Large intestine (tissue), 3 donors: ENCODE measurements around the gene DMRT1. TPM values are rescaled to one million over a fixed set of nuclear protein-coding genes. Genes with fewer than 3 reads are reported as not detected.

Experiments
- DNase-seq, 2 donors: peaks; one replicate each; pipeline versions ENCODE4 v3.0.0 to v3.0.0-alpha.2; 2013
- H3K27ac ChIP-seq: one replicate; pipeline ENCODE4 v1.5.1; 2013; ENCODE audit warnings: low read length
- H3K27me3 ChIP-seq: 2 replicates; pipeline ENCODE4 v1.6.1; 2013; ENCODE audit warnings: low read length; ENCODE audit not compliant: control insufficient read depth, insufficient read depth
- H3K36me3 ChIP-seq: 2 replicates; pipeline ENCODE4 v1.6.1; 2013; ENCODE audit warnings: low read length; ENCODE audit not compliant: control insufficient read depth, insufficient read depth
- H3K4me1 ChIP-seq: one replicate; pipeline ENCODE4 v1.6.1; 2013; ENCODE audit warnings: low read length; ENCODE audit not compliant: control insufficient read depth, insufficient read depth
- H3K4me3 ChIP-seq: one replicate; pipeline ENCODE4 v1.5.1; 2013; ENCODE audit warnings: low read length
- H3K9me3 ChIP-seq: one replicate; pipeline ENCODE4 v1.6.1; 2013; ENCODE audit warnings: mild to moderate bottlenecking, low read depth, low read length, moderate library complexity; ENCODE audit not compliant: control insufficient read depth
- WGBS: methylation state at CpG from one replicate; pipeline ENCODE4 v1.1.5; 2013; ENCODE audit warnings: low lambda C conversion rate; ENCODE audit not compliant: insufficient coverage; 5-methylcytosine and 5-hydroxymethylcytosine counted together
- polyA plus RNA-seq: library from polyadenylated mRNA; unstranded; fragments of 120-200 nt; gene quantifications from one replicate; pipeline ENCODE4 v1.2.1, GENCODE V29; 2013

The DMRT1 gene
- polyA plus RNA-seq, 1 donor: not detected

DNA sequence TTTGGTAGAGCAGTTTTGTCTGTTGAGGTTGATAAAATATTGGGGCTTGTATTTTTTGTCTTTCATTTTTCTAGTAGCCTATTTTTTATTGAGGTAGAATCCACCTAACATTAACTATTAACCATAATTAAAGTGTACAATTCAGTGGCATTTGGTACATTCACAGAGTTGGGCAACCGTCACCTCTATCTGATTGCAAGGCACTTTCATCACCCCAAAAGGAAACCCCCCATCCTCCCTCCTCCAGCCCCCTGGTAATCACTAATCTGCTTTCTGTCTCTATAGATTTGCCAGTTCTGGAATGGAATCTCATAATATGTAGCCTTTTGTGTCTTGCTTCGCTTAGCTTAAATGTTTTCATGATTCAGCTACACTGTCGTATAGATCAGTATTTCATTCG is 79.4 kb downstream of the DMRT1 start:
- DNase-seq: no peak
- H3K27ac ChIP-seq: no peak overlapping the region
- no peaks in the 10 kb centered on the region for H3K9me3 ChIP-seq
- no peak overlapping the region for H3K4me3 ChIP-seq
- H3K36me3 ChIP-seq: no peaks in the 10 kb centered on the region
- no peaks in the 10 kb centered on the region for H3K4me1 ChIP-seq
- peaks cover 26% of the 10 kb centered on the region for H3K27me3 ChIP-seq
- WGBS: 83% methylated on average over 2 of the region's 4 CpGs

DNA sequence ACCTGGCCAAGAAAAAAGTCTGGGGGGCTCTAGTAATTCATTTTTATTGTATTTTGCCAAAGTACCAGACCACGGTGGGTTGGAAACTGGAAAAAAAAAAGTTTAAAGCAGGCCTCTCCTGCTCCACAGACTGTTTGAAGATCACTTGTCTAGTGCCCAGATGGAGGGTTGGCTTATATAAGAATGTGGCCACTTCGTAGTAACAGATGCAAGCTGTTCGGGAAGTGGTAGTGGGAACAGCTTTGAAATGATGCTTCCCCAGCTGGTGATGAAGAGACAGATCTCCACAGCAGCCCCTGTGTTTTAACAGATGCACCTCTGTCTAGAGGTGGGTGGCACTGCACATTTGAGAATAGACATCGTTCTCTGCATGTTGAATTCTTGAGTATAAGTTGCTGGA is 80.7 kb downstream of the DMRT1 start:
- DNase-seq: no peak
- Histone ChIP-seq H3K27me3 (peaks cover 20% of the 10 kb centered on the region), H3K36me3 (no peaks in the 10 kb centered on the region), H3K4me1 (no peaks in the 10 kb centered on the region), H3K9me3 (no peaks in the 10 kb centered on the region), H3K27ac (no peak overlapping the region), H3K4me3 (no peak overlapping the region)
- WGBS: no CpG with 5 or more reads among the region's 4 CpGs

DNA sequence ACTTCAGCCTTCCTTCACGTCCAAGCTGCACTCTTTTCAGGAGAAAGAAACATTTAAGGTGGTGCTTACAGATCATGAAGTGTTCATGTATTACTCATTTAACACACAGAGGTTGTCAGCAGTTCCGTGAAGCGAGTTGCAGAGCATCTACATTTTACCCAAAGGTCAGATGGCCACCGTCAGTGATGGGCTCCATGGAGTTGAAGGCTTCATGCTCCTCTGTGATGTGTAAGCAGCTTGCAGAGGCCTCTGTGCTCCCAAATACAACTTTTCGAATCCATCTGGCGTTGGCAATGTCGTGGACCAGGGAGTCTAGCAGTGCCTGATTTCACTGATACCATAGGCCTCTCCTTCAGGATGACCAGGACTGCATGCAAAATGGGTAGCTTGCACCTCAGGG is 81.2 kb downstream of the DMRT1 start:
- DNase-seq: no peak
- Histone ChIP-seq H3K4me1 (no peaks in the 10 kb centered on the region), H3K9me3 (no peaks in the 10 kb centered on the region), H3K4me3 (no peak overlapping the region), H3K27ac (no peak overlapping the region), H3K27me3 (peaks cover 20% of the 10 kb centered on the region), H3K36me3 (no peaks in the 10 kb centered on the region)
- WGBS: no CpG with 5 or more reads among the region's 7 CpGs

DNA sequence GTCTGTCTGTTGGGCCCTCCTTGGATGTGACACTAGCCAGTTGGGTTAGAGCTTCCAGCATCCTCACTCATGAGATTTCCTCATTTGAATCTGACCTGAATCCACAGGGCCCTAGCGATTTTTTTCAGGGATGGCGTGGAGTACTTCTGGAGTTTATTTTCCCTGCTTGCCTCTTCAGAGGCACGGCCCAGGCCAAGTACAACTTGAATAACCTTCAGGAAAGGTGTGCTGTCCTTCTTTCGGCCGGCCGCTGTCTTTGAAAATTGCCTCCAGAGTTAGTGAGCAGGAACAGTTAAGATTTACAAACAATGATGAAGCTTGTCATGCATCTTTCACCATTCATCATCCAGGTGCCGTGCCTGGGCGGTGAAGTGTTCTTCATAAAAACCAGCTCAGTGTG is 85.5 kb downstream of the DMRT1 start:
- Histone ChIP-seq H3K4me1 (no peaks in the 10 kb centered on the region), H3K27ac (no peak overlapping the region), H3K4me3 (no peak overlapping the region), H3K36me3 (no peaks in the 10 kb centered on the region), H3K9me3 (no peaks in the 10 kb centered on the region), H3K27me3 (peaks cover 15% of the 10 kb centered on the region)
- WGBS: no CpG with 5 or more reads among the region's 8 CpGs
- no peak for DNase-seq

DNA sequence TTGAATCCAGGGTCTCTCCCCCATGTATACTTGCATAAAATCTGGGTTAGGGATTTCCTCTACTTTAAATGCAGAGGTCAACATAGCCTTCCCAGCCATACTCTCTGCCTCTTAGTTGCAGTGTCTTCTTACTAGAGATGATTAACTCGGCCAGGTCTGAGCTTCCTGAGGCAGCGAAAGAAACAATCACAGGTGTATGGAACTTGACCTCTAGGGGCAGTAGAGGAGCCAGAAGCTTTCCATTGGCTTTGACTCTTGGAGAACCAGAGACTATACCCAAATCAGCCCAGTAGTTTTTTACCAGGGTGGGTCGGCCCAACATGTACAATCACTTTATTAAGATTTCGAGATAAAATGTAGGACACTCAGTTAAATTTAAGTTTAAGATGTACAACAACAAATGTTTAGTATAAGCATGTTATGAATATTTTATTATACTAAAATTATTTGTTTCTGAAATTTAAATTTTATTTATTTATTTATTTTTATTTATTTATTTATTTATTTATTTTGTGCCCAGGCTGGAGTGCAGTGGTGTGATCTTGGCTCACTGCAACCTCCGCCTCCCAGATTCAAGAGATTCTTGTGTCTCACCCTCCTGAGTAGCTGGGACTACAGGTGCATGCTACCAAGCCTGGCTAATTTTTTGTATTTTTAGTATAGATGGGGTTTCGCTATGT is 87.0 kb downstream of the DMRT1 start:
- Histone ChIP-seq H3K9me3 (no peaks in the 10 kb centered on the region), H3K27me3 (peaks cover 15% of the 10 kb centered on the region), H3K4me3 (no peak overlapping the region), H3K36me3 (no peaks in the 10 kb centered on the region), H3K27ac (no peak overlapping the region), H3K4me1 (no peaks in the 10 kb centered on the region)
- peak; percentile 12 to 24 for DNase-seq
- 100% methylated on average over 1 of the region's 6 CpGs for WGBS

DNA sequence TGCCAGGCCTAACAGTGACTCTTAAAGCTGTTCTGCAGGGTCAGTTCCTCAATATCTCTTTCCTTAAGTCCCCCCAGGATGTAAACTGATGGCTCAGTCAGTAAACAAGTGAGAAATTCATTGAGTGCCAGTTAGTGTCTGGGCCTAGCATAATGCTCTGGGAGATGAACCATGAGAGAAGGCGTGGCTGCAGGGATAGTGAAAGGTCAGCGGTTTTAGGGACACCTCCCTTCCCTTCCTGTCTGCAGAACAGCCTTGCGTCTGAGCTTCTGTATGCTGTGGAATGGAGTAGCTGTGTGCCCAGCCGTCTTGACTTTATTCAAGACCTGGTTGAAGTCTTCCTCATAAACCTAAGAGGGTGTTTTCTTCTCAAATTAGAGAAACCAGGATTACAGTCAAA is 88.2 kb downstream of the DMRT1 start:
- no peaks in the 10 kb centered on the region for H3K36me3 ChIP-seq
- no peaks in the 10 kb centered on the region for H3K9me3 ChIP-seq
- H3K27ac ChIP-seq: no peak overlapping the region
- no CpG with 5 or more reads among the region's 4 CpGs for WGBS
- H3K4me1 ChIP-seq: no peaks in the 10 kb centered on the region
- peaks cover 24% of the 10 kb centered on the region for H3K27me3 ChIP-seq
- no peak overlapping the region for H3K4me3 ChIP-seq
- DNase-seq: no peak

DNA sequence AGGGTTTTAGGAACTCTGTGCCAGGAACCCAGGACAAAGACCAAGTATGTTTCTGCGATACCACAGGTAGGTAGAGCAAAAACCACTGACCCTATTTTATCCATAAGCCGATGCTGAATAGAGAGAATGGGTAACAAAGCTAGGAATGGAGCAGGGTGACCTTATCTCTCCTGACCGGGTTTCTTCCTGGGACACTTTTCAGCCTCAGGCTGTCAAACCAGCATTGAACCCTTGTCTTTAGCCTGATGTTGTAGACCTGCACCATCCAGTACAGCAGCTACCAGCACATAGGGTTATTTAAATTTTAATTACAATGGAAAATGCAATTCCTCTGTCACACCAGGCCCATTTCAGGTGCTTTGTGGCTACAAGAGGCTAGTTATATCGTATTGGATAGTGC is 91.9 kb downstream of the DMRT1 start:
- Histone ChIP-seq H3K9me3 (no peaks in the 10 kb centered on the region), H3K4me3 (no peak overlapping the region), H3K36me3 (no peaks in the 10 kb centered on the region), H3K4me1 (no peaks in the 10 kb centered on the region), H3K27ac (no peak overlapping the region), H3K27me3 (peaks cover 29% of the 10 kb centered on the region)
- no peak for DNase-seq
- no CpG with 5 or more reads among the region's 4 CpGs for WGBS

DNA sequence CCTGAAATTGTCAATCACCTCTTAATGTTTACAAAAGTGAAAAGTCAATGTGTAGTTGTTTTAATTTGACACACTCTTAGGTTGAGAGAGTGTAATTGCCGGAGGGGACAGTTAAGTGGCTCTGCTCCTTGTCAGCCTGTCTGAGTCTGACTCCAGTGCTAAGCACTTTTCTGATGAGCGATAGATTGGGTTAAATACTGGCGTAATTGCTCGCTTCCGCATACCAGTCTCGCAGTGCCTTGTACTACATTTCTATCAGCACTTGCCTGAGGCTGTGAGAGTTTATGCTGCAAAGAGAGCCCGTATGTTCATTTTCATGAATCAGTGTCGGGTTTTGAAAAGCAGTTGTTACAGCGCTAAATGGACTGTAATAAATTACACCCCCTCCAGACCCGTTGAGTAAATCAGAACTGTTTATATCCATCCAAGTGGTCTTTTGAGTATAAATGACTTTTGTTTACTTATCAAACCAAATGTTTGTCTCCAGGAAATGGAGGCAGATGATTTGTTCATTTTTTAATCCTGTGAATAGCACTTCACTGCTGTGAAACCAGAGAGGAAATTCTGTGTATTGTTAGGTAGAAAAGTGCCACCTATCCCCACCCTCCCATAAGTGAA is 94.0 kb downstream of the DMRT1 start:
- Histone ChIP-seq H3K27me3 (peaks cover 31% of the 10 kb centered on the region), H3K36me3 (no peaks in the 10 kb centered on the region), H3K9me3 (no peaks in the 10 kb centered on the region), H3K27ac (no peak overlapping the region), H3K4me3 (no peak overlapping the region), H3K4me1 (no peaks in the 10 kb centered on the region)
- DNase-seq: peak in 1 of 2 donors; percentile 11
- WGBS: no CpG with 5 or more reads among the region's 10 CpGs

DNA sequence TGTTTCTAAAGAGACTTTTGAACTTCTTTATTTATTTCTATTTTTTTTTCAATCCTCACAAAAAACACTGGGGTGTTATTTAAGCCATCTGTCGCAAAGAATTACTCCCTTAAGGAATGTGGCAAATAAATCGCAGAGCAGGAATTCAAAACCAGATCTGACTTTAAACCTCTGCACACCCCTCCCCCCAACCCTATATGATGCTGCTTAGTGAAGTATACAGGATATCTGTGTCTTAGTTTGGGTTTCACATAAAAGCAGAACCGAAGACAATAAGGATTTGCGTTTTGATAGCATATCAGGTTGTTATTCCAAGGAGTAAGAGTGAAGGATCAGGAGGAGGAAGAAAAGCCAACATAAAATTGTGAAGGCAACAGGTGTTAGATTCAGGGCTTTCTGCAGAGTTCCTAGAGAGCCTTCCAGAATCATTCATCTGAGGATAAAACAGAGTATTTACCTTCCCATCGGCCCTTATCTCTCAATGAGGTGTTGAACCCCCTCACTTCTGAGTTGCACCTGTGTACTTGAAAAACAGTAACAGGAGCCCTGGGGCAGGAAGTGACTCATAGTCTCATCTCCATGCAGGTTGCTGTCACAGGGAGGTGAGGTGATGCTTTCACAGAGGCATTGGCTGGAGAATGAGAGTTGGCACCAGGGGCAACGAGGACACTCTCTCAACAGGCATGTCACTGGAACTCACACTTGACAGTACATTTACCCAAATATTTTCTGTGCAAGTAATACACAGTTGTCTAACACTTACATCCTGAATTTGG is 101.5 kb downstream of the DMRT1 start:
- 20% methylated on average over 2 of the region's 6 CpGs for WGBS
- no peaks in the 10 kb centered on the region for H3K4me1 ChIP-seq
- H3K27me3 ChIP-seq: peaks cover 24% of the 10 kb centered on the region

DNA sequence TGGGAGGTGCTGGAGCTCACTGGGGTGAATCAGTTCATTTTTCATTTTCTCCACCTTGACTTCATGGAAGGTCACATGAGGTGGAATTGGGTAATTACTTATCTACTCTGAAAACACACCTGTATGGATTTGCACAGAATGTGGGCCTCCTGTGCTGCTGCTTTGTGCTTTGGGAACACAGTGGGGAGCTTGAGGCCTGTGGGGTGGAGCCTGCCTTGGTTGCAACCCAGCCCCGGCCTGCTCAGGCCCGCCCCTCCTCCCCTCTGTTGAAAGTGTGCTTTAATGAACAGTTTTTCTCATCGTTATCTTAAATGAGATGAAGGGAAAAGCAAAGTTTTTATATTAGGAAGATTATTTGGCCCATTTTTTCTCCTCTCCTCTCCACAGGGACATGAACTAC is 106.5 kb downstream of the DMRT1 start:
- no CpG with 5 or more reads among the region's 3 CpGs for WGBS
- DNase-seq: no peak
- Histone ChIP-seq H3K4me3 (no peak overlapping the region), H3K4me1 (no peaks in the 10 kb centered on the region), H3K27me3 (peaks cover 31% of the 10 kb centered on the region), H3K36me3 (no peaks in the 10 kb centered on the region), H3K27ac (no peak overlapping the region), H3K9me3 (no peaks in the 10 kb centered on the region)

More for the DNA sequence above, 101.5 kb downstream of the DMRT1 start:
- no peak overlapping the region for H3K27ac ChIP-seq
- H3K36me3 ChIP-seq: no peaks in the 10 kb centered on the region
- H3K4me3 ChIP-seq: no peak overlapping the region
- H3K9me3 ChIP-seq: no peaks in the 10 kb centered on the region
- no peak for DNase-seq
